ENCODE data around the gene MAP4K4. TPM values are rescaled to one million over a fixed set of nuclear protein-coding genes. Genes with fewer than 3 reads are reported as not detected.

Gene MAP4K4
- total RNA-seq, 2 experiments from 2014 or later = 92.8 to 94.0 TPM

DNA sequence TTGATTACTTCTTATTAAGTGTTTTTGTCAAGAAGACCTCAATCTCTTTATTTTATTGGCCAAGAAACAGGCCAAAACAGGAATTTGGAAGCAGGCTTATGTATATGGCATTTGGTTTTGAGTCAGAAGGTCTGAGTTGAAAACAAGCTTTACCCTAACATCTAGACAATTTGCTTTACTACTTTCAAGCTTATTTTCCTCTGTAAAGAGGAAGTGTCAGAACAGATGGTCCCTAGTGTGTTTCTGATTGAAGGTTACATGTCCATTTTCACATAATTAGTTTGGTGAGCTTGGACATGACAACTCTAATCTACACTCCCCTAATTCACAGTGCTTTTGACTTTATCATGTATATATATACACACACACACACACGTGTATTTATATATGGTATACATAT is 19.8 kb upstream of the MAP4K4 start:
- H3K36me3 Mint-ChIP-seq (ENCODE audit: low read depth) = no peaks in the 10 kb centered on the region
- CTCF ChIA-PET = interaction anchor here (1.3 kb wide), 1 partner anchor 120 kb away, joined by 3 read pairs; no protein-coding TSS in a partner anchor

DNA sequence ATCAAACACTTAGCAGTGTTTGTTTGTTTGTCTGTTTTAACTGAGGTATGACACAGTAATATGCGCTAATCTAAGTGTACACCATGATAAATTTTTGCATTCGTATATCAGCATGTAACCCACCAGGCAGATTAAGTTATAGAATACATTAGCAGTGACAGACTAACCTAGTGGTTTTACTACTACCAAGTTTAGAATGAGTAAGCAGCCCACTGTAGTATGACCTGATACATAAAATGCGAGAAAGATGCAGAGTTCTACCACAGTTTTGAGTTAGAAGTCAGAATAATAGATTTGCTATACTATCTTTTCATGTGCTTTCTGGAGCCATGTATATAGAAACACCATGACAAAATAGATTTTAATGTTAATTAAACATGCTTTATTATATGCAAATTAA is 19.1 kb upstream of the MAP4K4 start:
- no peak for DNase-seq
- no peaks in the 10 kb centered on the region for H3K9me3 Mint-ChIP-seq
- H3K4me1 Mint-ChIP-seq (ENCODE audit: low read depth) = no peaks in the 10 kb centered on the region
- Histone ChIP-seq H3K27me3 (ENCODE audit: control insufficient read depth in 1 of 2, insufficient read depth in 2 of 2, low read length in 2 of 2) (no peaks in the 10 kb centered on the region), H3K4me1 (ENCODE audit: insufficient read depth, low read length) (no peaks in the 10 kb centered on the region), H3K4me3 (ENCODE audit: low read length) (no peak overlapping the region), H3K36me3 (ENCODE audit: insufficient read depth, low read length) (no peaks in the 10 kb centered on the region), H3K9me3 (ENCODE audit: control insufficient read depth in 1 of 2, insufficient read depth in 1 of 2, low read length in 2 of 2) (no peaks in the 10 kb centered on the region), H3K27ac (ENCODE audit: low read depth in 1 of 2, low read length in 2 of 2) (no peak overlapping the region)
- no peak for TF ChIP-seq CTCF (IDR thresholded peaks at IDR 0.05)
- no peak for ATAC-seq (ENCODE audit: poor library complexity)
- no peak overlapping the region for H3K4me3 Mint-ChIP-seq
- CTCF ChIA-PET = no interaction called here
- POLR2A ChIA-PET = no interaction called here
- intact Hi-C loops (cut with DNase I, micrococcal nuclease) = no loop called here
- H3K36me3 Mint-ChIP-seq (ENCODE audit: low read depth) = no peaks in the 10 kb centered on the region
- no peaks in the 10 kb centered on the region for H3K27me3 Mint-ChIP-seq
- no peak overlapping the region for H3K27ac Mint-ChIP-seq

More for the DNA sequence above, 19.8 kb upstream of the MAP4K4 start:
- no peak overlapping the region for H3K4me3 Mint-ChIP-seq
- Histone ChIP-seq H3K36me3 (ENCODE audit: insufficient read depth, low read length) (no peaks in the 10 kb centered on the region), H3K27ac (ENCODE audit: low read depth in 1 of 2, low read length in 2 of 2) (no peak overlapping the region), H3K4me3 (ENCODE audit: low read length) (no peak overlapping the region), H3K27me3 (ENCODE audit: control insufficient read depth in 1 of 2, insufficient read depth in 2 of 2, low read length in 2 of 2) (no peaks in the 10 kb centered on the region), H3K9me3 (ENCODE audit: control insufficient read depth in 1 of 2, insufficient read depth in 1 of 2, low read length in 2 of 2) (no peaks in the 10 kb centered on the region), H3K4me1 (ENCODE audit: insufficient read depth, low read length) (no peaks in the 10 kb centered on the region)
- no peaks in the 10 kb centered on the region for H3K9me3 Mint-ChIP-seq
- H3K4me1 Mint-ChIP-seq (ENCODE audit: low read depth) = no peaks in the 10 kb centered on the region
- DNase-seq (no peak), ATAC-seq (ENCODE audit: poor library complexity) (no peak)
- H3K27me3 Mint-ChIP-seq = no peaks in the 10 kb centered on the region
- TF ChIP-seq CTCF (IDR thresholded peaks at IDR 0.05) = no peak
- intact Hi-C loops (cut with DNase I, micrococcal nuclease) = no loop called here
- H3K27ac Mint-ChIP-seq = no peak overlapping the region
- POLR2A ChIA-PET = no interaction called here

DNA sequence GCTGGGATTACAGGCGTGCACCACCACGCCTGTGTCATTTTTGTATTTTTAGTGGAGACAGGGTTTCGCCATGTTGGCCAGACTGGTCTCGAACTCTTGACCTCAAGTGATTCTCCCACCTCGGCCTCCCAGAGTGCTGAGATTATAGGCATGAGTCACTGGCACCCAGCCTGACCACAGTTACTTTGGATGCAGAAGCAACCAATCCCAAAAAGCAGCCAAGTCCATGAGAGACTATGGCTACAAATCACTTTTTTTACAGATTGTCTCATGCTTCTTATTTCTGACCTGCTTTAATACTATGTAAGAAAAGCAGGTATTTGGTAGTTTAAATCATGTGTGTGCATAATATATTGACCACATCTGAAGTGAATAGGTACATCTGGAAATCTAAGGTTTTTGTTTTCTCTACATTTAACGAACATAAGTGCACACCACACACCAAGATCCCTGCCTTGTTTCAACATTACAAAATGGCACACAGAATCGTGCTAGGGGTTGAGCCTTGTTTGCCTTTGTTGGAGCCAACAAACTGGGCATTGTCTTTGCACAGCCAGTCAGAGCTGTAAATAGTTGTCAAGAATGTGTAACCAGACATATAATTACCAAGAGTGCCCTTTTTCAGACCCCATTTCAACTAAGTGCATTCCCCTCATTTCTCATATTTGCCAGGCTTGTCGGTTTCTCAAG is 18.3 kb upstream of the MAP4K4 start:
- ATAC-seq (ENCODE audit: poor library complexity) = no peak
- no peak overlapping the region for H3K4me3 Mint-ChIP-seq
- H3K4me1 ChIP-seq (ENCODE audit: insufficient read depth, low read length) = no peaks in the 10 kb centered on the region
- no peak for DNase-seq
- CTCF ChIA-PET = no interaction called here
- H3K9me3 Mint-ChIP-seq = no peaks in the 10 kb centered on the region
- intact Hi-C loops (cut with DNase I, micrococcal nuclease) = no loop called here
- no peak overlapping the region for H3K4me3 ChIP-seq (ENCODE audit: low read length)
- H3K27ac ChIP-seq (ENCODE audit: low read depth in 1 of 2, low read length in 2 of 2) = no peak overlapping the region
- H3K36me3 Mint-ChIP-seq (ENCODE audit: low read depth) = no peaks in the 10 kb centered on the region
- no peaks in the 10 kb centered on the region for H3K4me1 Mint-ChIP-seq (ENCODE audit: low read depth)
- H3K9me3 ChIP-seq (ENCODE audit: control insufficient read depth in 1 of 2, insufficient read depth in 1 of 2, low read length in 2 of 2) = no peaks in the 10 kb centered on the region
- H3K27ac Mint-ChIP-seq = no peak overlapping the region
- H3K27me3 Mint-ChIP-seq = no peaks in the 10 kb centered on the region
- H3K27me3 ChIP-seq (ENCODE audit: control insufficient read depth in 1 of 2, insufficient read depth in 2 of 2, low read length in 2 of 2) = no peaks in the 10 kb centered on the region
- POLR2A ChIA-PET = no interaction called here
- no peak for TF ChIP-seq CTCF (IDR thresholded peaks at IDR 0.05)
- no peaks in the 10 kb centered on the region for H3K36me3 ChIP-seq (ENCODE audit: insufficient read depth, low read length)

Data from CD4-positive, alpha-beta T cell (primary cell).